ENCODE results near the gene PHYH. TPM values are rescaled to one million over a fixed set of nuclear protein-coding genes. Genes with fewer than 3 reads are reported as not detected.

The PHYH gene
- total RNA-seq, 1 donor from 2014 or later, result 10.9 TPM

Other genes with a start within 250 kb of the PHYH start
- 108 and 123 TPM in 2 replicates for gene OPTN, start 199.9 kb downstream of the PHYH start, total RNA-seq
- gene MCM10, start 138.5 kb downstream of the PHYH start, total RNA-seq, result 6.3 and 19.5 TPM in 2 replicates
- gene UCMA, start 65.7 kb downstream of the PHYH start, total RNA-seq, result not detected in 2 replicates
- 42.5 and 60.9 TPM in 2 replicates for gene SEPHS1, start 48.2 kb upstream of the PHYH start, total RNA-seq
- gene BEND7, start 228.9 kb upstream of the PHYH start, total RNA-seq, result 14.2 and 15.3 TPM in 2 replicates